Transverse colon (tissue), 4 donors: ENCODE data around the gene PCID2. TPM values are rescaled to one million over a fixed set of nuclear protein-coding genes. Genes with fewer than 3 reads are reported as not detected.

Experiments
- DNase-seq: peaks from one replicate; pipeline ENCODE4 v3.0.0-alpha.2; 2019
- H3K27ac ChIP-seq, 4 donors: fragments of 200-600 bp; sonication (generic); 2 replicates each; pipeline ENCODE4 v1.5.1; 2016 to 2018; ENCODE audit warnings: inconsistent platforms in 4 of 4
- H3K27me3 ChIP-seq: fragments of 200-600 bp; sonication (generic); 2 replicates; pipeline ENCODE4 v1.5.1; 2017; ENCODE audit warnings: inconsistent platforms
- H3K36me3 ChIP-seq, 4 donors: fragments of 200-600 bp; sonication (generic); 2 replicates each; pipeline ENCODE4 v1.5.1; 2017 to 2019; ENCODE audit warnings: inconsistent platforms in 4 of 4
- H3K4me1 ChIP-seq, 4 donors: fragments of 200-600 bp; sonication (generic); 2 replicates each; pipeline ENCODE4 v1.5.1; 2017 to 2020; ENCODE audit warnings: inconsistent platforms in 4 of 4
- H3K4me3 ChIP-seq, 4 donors: fragments of 200-600 bp; sonication (generic); 1 replicate in 1 of 4; 2 replicates in 3 of 4; pipeline versions ENCODE4 v1.5.1 to v1.6.1; 2017 to 2019; ENCODE audit warnings: inconsistent platforms in 4 of 4
- H3K9me3 ChIP-seq, 2 donors: fragments of 200-600 bp; sonication (generic); 2 replicates each; pipeline ENCODE4 v1.5.1; 2017 to 2019; ENCODE audit warnings: inconsistent platforms in 2 of 2
- EP300 ChIP-seq: sonication (generic); formaldehyde crosslinking; IDR thresholded peaks from one replicate; pipeline ENCODE4 v1.6.1; 2017; ENCODE audit warnings: antibody characterized with exemption, low read depth
- POLR2A ChIP-seq: fragments of 450-650 bp; IDR thresholded peaks from one replicate; pipeline ENCODE4 v1.6.1; 2016; ENCODE audit warnings: antibody characterized with exemption, mild to moderate bottlenecking, moderate library complexity
- POLR2AphosphoS5 ChIP-seq, 3 donors: sonication (generic); formaldehyde crosslinking; IDR thresholded peaks; one replicate each; pipeline ENCODE4 v1.6.1; 2016; ENCODE audit warnings: antibody characterized with exemption in 3 of 3
- WGBS, 2 donors: methylation state at CpG; one replicate each; pipeline ENCODE4 v1.1.5; 2018; ENCODE audit warnings: low coverage in 1 of 2; 5-methylcytosine and 5-hydroxymethylcytosine counted together
- in situ Hi-C, 4 donors: fragments of 200-750 bp; cut with MboI; loops; one replicate each; pipeline versions ENCODE4 v1.15.0 to v1.15.1; 2017; ENCODE audit warnings: low sequenced_read_pairs in 3 of 4, low pct_ligation_motif_present in 1 of 4, low pct_unique_long_range_greater_than_20kb in 1 of 4
- intact Hi-C: fragments of 100-400 bp; cut with DNase I; formaldehyde crosslinking; loops from one replicate; pipeline ENCODE4 v1.15.1; 2023; ENCODE audit warnings: low total_unique reads
- total RNA-seq, 4 donors: library from RNA; depleted of rRNA; stranded (reverse); fragments of >200 nt; gene quantifications; one replicate each; pipeline ENCODE4 v1.1.0, GENCODE V29; 2016
- TF ChIP-seq, protein P1 (sequence below), 5 experiments: fragments of 200-600 bp in 3 of 5; fragments of 450-650 bp in 2 of 5; sonication (generic) in 3 of 5; IDR thresholded peaks; 1 replicate in 2 of 5; 2 replicates in 3 of 5; pipeline ENCODE4 v1.5.1; 2016 to 2017; ENCODE audit warnings: antibody characterized with exemption in 5 of 5, inconsistent platforms in 3 of 5, mild to moderate bottlenecking in 2 of 5, moderate library complexity in 1 of 5

Gene PCID2
- total RNA-seq, 4 donors from 2014 or later, result 13.1 to 87.6 (median 41.3) TPM

DNA sequence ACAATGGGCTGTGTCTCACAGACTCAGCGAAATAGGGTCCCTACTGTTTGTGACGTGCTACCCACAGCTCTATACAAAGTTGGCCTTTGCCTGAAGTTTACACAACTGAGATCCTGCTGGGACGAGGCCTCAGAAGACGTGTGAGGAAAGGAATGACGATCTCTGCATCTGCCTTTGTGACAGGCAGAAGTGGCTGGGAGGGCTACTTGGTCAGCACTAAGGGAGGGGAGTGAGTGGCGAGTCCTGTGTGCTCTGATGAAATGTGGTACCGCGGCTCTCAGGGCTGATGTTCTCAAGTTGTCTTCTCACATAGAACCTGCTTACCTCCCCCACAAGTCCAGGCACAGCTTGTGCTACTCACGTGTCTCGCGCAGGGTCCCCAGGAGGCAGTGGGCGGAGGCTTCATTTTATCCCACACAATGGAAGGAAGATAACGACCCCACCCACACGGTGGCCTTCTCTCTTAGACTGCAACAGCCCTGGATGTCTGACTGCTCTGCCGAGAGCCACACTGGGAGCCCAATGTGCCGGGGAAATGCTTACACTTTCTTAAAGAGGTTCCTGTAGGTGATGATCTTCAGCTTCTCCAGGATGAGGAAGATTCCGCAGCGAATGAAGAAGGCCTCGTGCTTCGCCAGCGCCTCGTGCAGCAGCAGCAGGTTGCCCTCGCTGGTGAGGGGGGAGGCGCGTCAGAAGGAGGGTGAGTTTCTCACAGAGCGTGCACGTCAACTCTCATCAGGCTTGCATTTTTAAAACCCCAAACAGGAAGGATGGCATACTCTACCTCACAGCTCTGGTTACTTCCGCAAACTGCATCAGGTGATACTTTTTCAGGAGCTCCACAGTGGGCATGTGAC is 28.9 kb downstream of the PCID2 start:
- Histone ChIP-seq H3K4me1 (peaks cover 0 to 10% (median 5%) of the 10 kb centered on the region in 4 donors), H3K27ac (no peak overlapping the region), H3K4me3 (no peak overlapping the region), H3K36me3 (peaks cover 0 to 54% (median 19%) of the 10 kb centered on the region in 4 donors), H3K9me3 (no peaks in the 10 kb centered on the region), H3K27me3 (no peaks in the 10 kb centered on the region)
- TF ChIP-seq POLR2A (no peak), EP300 (no peak), POLR2AphosphoS5 (IDR thresholded peaks at IDR 0.05) (no peak)
- TF ChIP-seq, protein P1, sequence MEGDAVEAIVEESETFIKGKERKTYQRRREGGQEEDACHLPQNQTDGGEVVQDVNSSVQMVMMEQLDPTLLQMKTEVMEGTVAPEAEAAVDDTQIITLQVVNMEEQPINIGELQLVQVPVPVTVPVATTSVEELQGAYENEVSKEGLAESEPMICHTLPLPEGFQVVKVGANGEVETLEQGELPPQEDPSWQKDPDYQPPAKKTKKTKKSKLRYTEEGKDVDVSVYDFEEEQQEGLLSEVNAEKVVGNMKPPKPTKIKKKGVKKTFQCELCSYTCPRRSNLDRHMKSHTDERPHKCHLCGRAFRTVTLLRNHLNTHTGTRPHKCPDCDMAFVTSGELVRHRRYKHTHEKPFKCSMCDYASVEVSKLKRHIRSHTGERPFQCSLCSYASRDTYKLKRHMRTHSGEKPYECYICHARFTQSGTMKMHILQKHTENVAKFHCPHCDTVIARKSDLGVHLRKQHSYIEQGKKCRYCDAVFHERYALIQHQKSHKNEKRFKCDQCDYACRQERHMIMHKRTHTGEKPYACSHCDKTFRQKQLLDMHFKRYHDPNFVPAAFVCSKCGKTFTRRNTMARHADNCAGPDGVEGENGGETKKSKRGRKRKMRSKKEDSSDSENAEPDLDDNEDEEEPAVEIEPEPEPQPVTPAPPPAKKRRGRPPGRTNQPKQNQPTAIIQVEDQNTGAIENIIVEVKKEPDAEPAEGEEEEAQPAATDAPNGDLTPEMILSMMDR (IDR thresholded peaks at IDR 0.05), result no peak
- in situ Hi-C loops (no loop called here), intact Hi-C loops (no loop called here)
- WGBS, 2 donors, result 87 to 100% methylated on average over 3 to 28 of the region's 28 CpGs
- DNase-seq, result no peak

DNA sequence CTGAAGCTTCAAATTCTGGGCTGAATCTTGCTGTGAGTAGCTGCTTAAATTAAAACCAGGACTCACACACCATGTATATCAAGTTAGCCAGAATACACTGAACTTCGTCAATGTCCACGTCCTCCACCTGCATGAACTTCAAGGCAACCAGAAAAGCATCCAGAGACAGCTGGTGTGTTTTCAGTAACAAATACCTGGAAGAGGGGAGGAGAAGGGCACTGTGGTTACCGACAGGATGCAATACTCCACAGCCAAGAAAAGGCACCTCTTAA is 29.6 kb downstream of the PCID2 start:
- TF ChIP-seq POLR2AphosphoS5 (IDR thresholded peaks at IDR 0.05) (no peak), EP300 (no peak), POLR2A (no peak)
- TF ChIP-seq, protein P1 (IDR thresholded peaks at IDR 0.05), result no peak
- Histone ChIP-seq H3K27ac (no peak overlapping the region), H3K27me3 (no peaks in the 10 kb centered on the region), H3K4me1 (peaks cover 0 to 10% (median 5%) of the 10 kb centered on the region in 4 donors), H3K4me3 (no peak overlapping the region), H3K9me3 (no peaks in the 10 kb centered on the region), H3K36me3 (peaks cover 0 to 48% (median 15%) of the 10 kb centered on the region in 4 donors)
- in situ Hi-C loops, result no loop called here
- intact Hi-C loops, result no loop called here
- 84 to 94% methylated on average over 2 to 3 of the region's 3 CpGs for WGBS, 2 donors
- DNase-seq, result no peak

DNA sequence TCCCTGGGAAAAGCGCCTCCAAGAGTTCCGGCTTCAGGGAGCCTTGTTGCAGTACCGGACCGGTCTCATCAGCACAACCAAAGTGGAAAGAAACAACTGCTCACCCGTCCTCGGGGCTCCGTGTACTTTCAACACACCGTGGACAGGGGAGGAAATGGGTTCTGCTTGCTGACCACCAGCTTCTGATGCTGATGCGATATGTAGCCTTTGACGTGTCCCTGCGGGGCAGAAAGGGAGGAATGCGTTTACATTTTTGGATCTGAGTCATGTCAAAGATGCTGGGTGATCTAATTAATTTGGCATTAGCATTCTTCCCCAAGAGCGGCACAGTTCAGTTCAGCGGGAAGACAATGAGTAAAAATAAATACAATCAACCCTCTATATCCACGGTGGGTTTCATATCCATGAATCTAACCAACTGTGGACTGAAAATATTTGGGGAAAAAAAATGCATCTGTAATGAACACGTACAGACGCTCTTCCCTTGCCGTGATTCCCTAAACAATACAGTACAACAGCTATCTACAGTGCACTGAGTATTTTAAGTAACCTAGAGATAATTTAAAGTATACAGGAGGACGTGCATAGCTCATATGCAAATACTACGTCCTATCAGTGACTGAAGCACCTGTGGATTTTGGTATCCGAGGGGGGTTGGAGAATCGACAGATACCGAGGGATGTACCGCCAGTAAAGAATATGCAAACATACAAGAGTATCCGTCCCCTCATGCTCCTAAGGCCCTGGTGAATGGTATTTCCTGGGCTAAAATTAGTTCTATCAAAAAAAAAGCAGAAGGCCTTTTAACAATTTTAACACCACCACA is 30.2 kb downstream of the PCID2 start:
- no peak for TF ChIP-seq POLR2A
- TF ChIP-seq, protein P1 (IDR thresholded peaks at IDR 0.05), result no peak
- no peak for TF ChIP-seq EP300
- TF ChIP-seq POLR2AphosphoS5 (IDR thresholded peaks at IDR 0.05), result no peak
- peaks cover 0 to 42% (median 12%) of the 10 kb centered on the region in 4 donors for H3K36me3 ChIP-seq
- H3K4me3 ChIP-seq, result no peak overlapping the region
- no peak for DNase-seq
- in situ Hi-C loops, result no loop called here
- peaks cover 0 to 10% (median 5%) of the 10 kb centered on the region in 4 donors for H3K4me1 ChIP-seq
- intact Hi-C loops, result no loop called here
- no peak overlapping the region for H3K27ac ChIP-seq
- WGBS, 2 donors, result 87 to 91% methylated on average over 6 to 25 of the region's 25 CpGs
- no peaks in the 10 kb centered on the region for H3K27me3 ChIP-seq
- no peaks in the 10 kb centered on the region for H3K9me3 ChIP-seq

DNA sequence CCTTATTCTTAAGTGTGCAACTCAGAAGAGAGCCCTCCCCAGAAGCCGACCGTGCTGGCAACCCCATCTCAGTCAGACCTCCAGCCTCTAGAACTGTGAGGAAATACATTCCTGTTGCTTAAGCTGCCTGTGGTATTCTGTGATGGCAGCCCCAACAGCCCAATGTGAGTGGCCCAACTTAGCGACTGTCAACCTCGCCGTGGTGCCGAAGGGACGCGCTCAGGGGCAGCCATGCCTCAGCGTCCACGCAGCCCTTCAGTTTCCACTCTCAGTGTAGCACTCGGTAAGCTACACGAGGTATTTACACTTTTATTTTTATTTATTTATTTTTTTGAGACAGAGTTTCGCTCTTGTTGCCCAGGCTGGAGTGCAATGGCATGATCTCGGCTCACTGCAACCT is 31.6 kb downstream of the PCID2 start:
- intact Hi-C loops (no loop called here), in situ Hi-C loops (no loop called here)
- TF ChIP-seq POLR2AphosphoS5 (IDR thresholded peaks at IDR 0.05) (no peak), EP300 (no peak), POLR2A (no peak)
- TF ChIP-seq, protein P1 (IDR thresholded peaks at IDR 0.05), result no peak
- Histone ChIP-seq H3K36me3 (peaks cover 0 to 36% (median 12%) of the 10 kb centered on the region in 4 donors), H3K27me3 (no peaks in the 10 kb centered on the region), H3K27ac (no peak overlapping the region), H3K9me3 (no peaks in the 10 kb centered on the region), H3K4me3 (no peak overlapping the region), H3K4me1 (peaks cover 0 to 10% (median 5%) of the 10 kb centered on the region in 4 donors)
- 96 to 100% methylated on average over 1 to 14 of the region's 14 CpGs for WGBS, 2 donors
- DNase-seq, result no peak
